Cerebellar cortex (tissue), 1 donor: ENCODE data around the gene CELSR1.
"Not testable (repeated sequence)": the region's sequence is repeated elsewhere in the genome, so short reads cannot be mapped to it uniquely, and the experiment has no call there.

Source experiments
- DNase-seq: peaks from one replicate; pipeline ENCODE4 v3.0.0-alpha.2; 2015; ENCODE audit warnings: low spot score

The CELSR1 gene

DNA sequence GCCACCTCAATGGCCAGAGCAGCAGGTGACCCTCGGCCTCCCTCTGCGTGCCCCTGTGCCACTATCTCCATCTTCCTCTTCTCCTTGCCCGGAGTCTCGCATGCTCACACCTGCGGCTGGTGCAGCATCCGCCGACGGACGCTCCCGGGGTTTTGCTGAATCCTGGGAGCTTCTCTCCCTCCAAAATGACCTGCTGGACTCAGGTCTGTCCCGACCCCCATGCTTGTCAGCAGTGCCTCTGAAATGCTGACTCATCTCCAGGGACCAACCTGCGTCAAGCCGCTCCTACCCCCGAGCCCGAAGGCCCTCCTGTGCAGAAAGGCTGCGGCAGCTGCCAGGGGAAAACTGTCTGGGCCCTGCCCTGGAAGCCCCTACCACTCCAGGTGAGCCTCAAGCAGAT is 58.4 kb downstream of the CELSR1 start:
- no peak for DNase-seq

DNA sequence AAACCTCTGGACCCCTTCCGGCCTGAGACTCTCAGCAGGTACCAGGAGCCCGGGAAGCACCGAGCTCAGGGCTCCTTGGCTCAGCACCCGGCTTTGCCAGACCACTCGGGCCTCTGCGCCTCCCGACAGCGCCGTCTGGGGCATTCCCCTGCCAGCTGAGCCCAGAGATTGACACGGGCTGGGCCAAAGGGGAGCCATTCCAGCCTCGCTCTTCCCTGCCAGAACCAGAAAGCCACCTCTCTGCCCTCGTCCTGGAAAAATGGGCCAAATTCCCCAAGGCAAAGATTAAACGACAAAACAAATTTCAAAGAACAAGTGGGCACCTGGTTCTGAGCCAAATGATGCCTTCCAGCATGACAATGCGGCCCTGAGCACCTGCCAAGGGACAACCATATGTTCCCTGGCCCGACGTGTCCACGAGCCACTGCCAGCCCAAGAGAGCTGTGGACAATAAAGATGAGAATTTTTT is 59.3 kb downstream of the CELSR1 start:
- DNase-seq = peak; percentile 81

- no peak for DNase-seq
These were observed 60.9 kb downstream of the CELSR1 start for GRCh38 chr22:46476547-46476941.

- no peak for DNase-seq
These were observed 63.4 kb downstream of the CELSR1 start for GRCh38 chr22:46473896-46474557.

- no peak for DNase-seq
These were observed 64.2 kb downstream of the CELSR1 start for GRCh38 chr22:46473021-46473779.

DNA sequence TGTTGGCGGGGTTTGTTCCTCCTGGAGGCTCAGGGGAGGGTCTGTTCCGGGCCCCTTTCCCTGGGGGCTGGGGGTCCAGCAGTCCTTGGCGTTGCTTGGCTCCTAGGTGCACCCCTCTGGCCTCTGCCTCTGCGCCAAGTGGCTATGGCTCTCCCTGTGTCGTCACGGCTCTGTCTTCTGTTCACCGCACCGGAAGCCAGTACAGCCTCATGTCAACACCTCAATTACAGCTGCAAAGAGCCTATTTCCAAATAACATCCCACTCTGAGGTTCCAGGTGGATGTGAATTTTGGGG is 64.8 kb downstream of the CELSR1 start:
- DNase-seq = no peak

- no peak for DNase-seq
These were observed 65.3 kb downstream of the CELSR1 start for GRCh38 chr22:46471901-46472721.

DNA sequence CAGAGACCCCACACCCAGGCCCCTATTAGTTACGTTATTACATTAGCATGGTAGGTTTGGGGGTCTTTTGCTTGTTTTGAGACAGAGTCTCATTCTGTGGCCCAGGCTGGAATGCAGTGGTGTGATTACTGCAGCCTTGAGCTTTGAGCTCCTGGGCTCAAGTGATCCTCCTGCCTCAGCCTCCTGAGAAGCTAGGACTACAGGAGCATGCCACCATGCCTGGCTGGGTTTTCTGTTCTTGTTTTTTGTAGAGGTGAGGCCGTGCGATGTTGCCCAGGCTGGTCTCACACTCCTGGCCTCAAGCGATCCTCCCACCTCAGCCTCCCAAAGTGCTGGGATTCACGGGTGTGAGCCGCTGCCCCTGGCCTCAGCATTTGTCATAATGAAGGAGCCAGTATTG is 66.1 kb downstream of the CELSR1 start:
- not testable (repeated sequence) for DNase-seq

GRCh38 chr22:46469711-46470110 is 67.7 kb downstream of the CELSR1 start:
- no peak for DNase-seq

DNA sequence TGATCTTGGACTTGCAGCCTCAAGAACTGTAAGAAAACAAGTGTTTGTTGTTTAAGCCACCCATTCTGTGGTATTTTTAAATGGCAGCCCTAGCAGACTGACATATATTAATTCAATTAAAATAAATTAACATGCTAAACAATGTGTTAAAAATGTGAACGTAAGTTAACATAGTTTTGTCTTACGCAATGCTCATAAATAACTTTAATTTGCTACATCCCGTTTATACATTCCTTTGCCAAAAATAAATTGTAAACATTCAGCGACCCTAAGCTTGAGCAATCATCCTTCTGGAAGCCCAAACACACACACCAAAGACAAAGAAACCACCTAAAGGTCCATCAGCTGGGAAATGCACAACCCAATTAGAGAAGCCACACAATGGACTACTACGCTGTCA is 70.4 kb downstream of the CELSR1 start:
- no peak for DNase-seq

- no peak for DNase-seq
These were observed 71.2 kb downstream of the CELSR1 start for GRCh38 chr22:46466255-46466676.

GRCh38 chr22:46465793-46466192 is 71.6 kb downstream of the CELSR1 start:
- DNase-seq = no peak

DNA sequence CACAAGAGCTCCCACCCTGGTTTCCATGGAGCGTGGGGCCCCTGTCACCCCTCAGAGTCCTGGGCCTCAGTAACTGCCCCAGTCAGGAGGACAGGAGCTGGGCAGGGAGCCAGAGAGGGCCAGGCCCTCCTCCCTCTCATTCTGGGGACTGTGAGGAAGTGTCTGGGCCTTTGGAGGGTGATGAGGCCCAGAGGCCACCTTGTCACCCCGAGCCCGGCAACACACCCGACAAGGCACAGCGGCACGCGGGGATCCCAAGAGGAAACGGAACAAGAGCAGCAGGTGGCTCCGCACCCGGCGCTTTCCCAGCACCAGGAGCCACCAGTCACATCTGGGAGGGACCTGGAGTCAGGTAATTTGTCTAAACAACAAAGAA is 72.1 kb downstream of the CELSR1 start:
- DNase-seq = no peak

GRCh38 chr22:46464701-46465344 is 72.6 kb downstream of the CELSR1 start:
- DNase-seq = no peak

DNA sequence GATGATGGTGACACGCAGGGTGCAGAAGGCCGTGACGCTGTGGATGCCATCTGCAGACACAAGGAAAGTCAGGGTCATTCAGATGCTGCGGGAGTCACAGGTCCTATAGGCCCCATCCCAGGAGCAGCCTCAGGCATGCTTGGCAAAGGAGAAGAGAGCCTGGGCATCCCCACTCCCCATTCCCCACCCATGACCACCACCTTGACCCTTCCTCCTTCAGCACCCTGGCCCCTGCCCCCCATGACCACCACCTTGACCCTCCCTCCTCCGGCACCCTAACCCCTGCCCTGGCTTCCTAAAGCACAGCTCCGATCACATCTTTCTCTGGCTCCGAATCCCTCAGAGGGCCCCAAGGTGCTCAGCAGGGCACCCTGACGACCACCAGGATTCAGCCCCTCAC is 73.1 kb downstream of the CELSR1 start:
- DNase-seq = no peak

GRCh38 chr22:46463435-46464227 is 73.8 kb downstream of the CELSR1 start:
- DNase-seq = no peak

DNA sequence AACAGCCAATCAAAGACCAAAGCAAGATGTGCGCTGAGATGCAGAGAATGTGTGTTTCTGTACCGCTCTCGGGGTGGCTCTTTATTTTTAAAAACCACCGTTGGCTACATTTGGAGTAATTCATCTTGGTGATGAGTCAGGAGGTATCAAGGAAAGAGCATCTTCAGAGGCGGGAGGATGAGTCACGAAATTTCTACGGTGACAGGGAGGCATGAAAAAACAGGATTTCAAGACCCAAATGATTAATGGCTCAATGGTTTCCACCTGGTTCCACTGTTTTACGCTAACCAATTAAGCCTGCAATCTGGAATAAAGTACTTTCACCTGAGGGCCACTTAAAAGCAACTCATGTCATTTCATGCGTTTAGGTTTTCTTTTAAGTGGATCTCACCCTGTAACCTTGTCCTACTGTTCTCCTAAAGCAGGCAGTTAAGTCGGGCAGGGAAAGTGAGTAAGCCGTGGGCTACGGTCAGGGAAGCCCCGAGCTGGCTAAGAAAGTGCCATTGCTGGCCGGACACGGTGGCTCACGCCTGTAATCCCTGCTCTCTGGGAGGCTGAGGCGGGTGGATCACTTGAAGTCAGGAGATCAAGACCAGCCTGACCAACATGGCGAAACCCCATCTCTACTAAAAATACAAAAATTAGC is 74.6 kb downstream of the CELSR1 start:
- DNase-seq = no peak

DNA sequence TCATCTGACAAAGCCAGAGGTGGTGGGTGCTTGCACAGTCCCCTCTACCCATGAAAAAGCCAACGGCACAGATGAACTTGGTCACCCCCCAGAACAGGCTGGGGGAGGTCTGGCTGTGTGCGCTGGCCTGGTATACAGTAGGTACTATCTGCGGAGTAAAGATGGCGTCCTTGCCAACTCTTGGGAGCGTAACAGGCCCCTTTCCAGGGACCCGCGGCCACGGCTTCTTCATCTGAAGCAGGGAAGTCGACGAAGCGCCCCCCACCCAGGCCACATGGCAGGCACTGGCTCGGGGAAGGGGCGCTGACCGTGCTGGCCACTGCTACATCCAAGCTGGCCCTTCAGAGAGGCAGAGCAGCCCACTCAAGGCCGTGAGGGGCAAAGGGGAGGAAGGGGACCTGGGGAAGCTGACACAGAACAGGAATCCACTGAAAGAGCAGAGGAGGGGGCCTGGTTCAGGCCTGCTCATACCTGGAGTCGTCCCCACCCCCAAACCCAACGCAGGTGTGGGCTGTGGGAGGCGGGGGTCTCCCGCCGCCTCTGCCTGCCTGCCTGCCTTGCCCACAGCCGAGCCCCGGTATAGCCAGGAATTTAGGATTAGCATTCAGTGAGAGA is 75.7 kb downstream of the CELSR1 start:
- no peak for DNase-seq

DNA sequence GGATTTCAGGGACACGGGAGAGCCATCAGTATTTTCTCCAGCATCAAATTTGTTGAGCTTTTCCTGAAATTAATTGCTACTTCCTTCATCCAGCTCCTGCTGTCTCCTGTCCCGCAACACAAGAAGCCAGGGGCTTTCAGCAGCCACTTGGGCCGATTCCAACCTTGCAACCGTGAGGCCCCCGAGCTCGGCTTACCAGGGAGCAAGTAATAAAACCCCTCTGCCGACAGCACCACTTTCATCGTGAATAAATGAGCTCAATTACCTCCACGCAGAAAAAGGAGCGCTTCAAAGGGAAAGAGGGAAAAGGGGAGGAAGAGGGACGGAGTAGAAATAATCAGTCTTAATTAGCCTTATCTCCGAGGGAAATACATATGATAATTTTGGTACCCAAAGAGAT is 76.6 kb downstream of the CELSR1 start:
- no peak for DNase-seq

GRCh38 chr22:46459347-46460065 is 77.9 kb downstream of the CELSR1 start:
- DNase-seq = no peak
